ENCODE measurements around the gene SHCBP1. TPM values are rescaled to one million over a fixed set of nuclear protein-coding genes. Genes with fewer than 3 reads are reported as not detected.

The SHCBP1 gene
- total RNA-seq, 1 experiment from 2014 or later = 67.0 TPM

- no peak for DNase-seq (ENCODE audit: low read depth)
These were observed 7.2 kb downstream of the SHCBP1 start for GRCh38 chr16:46614006-46614405.

GRCh38 chr16:46613352-46613751 is 7.8 kb downstream of the SHCBP1 start:
- DNase-seq (ENCODE audit: low read depth) = no peak

- no peak for DNase-seq (ENCODE audit: low read depth)
These were observed 9.1 kb downstream of the SHCBP1 start for GRCh38 chr16:46612121-46612520.

DNA sequence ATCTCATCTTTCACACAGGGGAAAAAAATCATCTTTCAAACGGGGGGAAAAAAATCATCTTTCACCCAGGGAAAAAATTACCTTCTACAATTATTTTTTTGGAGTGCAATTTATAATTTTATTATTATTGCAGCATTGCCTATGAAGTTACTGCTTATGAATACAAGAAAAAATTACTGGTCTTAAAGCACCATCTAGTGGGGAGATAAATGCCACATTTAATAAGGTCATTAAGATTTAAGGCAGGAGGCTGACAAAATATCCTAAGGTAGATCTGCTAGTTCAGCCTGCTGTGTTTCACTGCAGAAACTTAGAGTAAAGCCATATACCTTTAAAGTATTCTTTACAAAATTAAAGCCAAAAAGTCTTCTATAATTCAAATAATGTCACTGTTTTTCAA is 13.7 kb downstream of the SHCBP1 start:
- DNase-seq (ENCODE audit: low read depth) = peak; percentile 61

DNA sequence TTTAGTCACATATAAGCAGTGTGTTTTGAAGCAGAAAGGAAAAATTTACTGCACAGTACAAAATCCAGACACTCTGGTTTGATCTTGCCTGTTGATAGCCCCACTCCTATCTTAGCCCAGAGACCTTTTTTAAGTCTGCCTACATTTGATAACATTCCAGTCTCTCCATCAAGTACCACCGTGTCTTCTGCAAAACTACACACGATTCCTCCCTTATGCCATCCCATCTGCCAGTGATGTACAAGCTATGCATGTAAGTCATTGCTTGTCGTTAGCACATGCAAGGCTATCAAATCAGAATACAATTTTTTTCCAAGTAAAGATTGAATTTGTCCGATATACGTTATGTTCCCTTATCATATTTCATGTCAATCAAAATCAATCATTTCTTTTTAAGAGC is 14.9 kb downstream of the SHCBP1 start:
- no peak for DNase-seq (ENCODE audit: low read depth)

GRCh38 chr16:46591257-46591656 is 29.9 kb downstream of the SHCBP1 start:
- no peak for DNase-seq (ENCODE audit: low read depth)

DNA sequence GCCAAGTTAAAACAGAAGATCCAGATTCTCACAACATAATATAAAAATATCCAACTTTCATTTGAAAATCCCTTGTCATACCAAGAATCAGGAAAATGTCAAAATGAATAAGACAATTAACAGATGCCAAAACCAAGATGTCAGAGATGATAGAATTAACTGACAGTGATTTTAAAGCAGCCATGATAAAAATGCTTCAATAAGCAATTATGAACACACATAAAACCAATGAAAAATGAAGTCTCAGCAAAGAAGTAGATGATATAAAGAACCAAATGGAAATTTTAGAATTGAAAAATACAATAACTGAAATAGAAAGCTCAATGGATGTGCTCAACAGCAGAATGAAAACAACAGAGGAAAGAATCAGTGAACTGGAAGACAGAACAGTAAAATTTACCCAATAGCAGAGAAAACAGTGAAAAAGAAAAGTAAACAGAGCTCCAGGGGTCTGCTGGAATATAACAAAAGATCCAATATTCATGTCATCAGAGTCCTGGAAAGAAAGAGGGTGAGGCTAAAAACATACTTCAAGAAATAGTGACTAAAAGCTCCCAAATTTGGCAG is 35.1 kb downstream of the SHCBP1 start:
- no peak for DNase-seq (ENCODE audit: low read depth)

GRCh38 chr16:46583036-46583435 is 38.1 kb downstream of the SHCBP1 start:
- no peak for DNase-seq (ENCODE audit: low read depth)

DNA sequence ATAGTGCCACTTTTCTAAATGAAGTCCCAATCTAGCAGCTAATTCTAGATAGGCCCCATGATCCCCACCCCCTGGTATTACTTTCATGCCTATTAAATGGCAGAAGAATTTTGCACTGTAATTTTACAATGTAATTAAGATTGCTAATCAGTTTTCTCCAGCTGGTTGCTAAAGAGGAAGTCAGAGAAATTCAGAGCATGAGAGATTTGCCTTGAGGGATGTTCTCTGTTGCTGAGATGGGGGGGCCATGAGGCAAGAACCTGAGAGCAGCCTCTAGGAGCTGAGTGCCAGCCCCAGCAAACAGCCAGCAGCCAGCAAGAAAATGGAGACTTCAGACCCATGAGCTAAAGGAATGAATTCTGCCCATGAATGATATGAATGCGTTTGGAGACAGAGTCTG is 38.9 kb downstream of the SHCBP1 start:
- no peak for DNase-seq (ENCODE audit: low read depth)

GRCh38 chr16:46577988-46578579 is 43.1 kb downstream of the SHCBP1 start:
- no peak for DNase-seq (ENCODE audit: low read depth)

DNA sequence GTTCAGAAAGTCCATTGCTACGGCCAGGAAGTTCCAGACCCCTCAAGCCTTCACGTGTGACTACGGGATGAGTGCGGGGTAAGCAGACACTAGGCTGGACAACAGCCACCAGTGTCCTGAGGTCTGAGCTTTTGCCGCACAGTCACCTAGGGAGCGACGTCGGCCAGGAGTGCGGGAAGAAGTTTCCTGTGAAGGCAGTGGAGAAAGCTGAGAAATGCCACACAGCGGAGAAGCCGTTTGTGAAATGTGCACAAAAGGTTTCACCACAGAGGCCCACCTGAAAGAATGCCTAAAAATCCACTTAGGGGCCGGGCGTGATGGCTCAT is 47.4 kb downstream of the SHCBP1 start:
- DNase-seq (ENCODE audit: low read depth) = no peak

GRCh38 chr16:46573008-46573833 is 48.0 kb downstream of the SHCBP1 start:
- peak; percentile 44 for DNase-seq (ENCODE audit: low read depth)

GRCh38 chr16:46569231-46569735 is 51.9 kb downstream of the SHCBP1 start:
- DNase-seq (ENCODE audit: low read depth) = no peak

DNA sequence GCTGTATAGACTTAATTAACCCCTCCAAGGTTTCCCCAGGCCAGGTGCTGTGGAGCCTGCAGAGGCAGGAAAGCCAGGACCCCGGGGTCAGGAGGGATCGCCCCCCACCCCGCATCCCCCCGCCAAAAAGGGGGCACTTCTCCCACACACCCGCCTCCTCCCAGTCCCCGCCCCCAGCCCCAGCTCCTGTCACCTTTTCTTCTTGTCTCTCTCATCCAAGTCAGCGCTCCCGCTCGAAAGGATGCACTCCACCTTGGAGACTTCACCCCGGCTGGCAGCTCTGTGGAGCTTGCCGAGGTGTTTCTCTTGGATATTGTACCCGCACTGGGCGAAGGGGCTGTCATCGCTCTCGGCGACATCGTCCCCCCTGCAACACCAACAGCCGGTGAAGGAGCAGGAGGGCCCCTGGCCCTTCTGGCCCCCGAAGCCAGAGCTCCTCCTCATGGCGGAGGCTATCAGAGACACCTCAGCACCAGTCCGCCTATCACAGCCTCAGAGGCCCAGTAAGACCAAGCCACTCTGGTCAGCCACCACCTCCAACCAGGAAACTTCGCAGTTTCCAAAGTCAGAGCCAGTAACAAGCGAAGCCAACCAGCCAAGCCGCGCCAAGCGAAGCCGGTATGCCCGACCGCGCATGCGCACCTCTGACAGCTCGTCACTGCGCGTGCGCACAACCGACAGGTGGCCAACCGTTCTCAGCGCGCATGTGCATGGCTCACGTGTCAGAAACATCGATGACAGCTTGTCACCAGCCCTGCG is 52.5 kb downstream of the SHCBP1 start:
- no peak for DNase-seq (ENCODE audit: low read depth)

DNA sequence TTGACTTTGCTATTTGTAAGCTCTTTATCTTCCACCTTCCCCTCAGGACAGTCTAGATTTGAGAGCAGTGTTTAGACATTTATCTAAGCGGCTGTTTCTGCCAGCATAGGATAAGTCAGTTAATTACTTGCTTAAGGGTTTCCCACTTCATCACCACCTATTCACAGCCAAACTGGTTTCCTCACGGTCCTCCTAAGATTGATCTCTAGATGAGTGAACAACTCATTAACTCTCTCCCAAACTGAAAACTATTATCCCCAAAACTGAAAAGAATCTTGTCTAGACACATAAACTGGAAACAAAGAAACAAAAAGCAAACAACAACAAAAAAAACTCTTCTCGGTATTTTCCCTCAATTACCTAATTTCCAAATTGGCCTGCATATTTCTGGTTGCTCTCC is 58.2 kb downstream of the SHCBP1 start:
- no peak for DNase-seq (ENCODE audit: low read depth)

DNA sequence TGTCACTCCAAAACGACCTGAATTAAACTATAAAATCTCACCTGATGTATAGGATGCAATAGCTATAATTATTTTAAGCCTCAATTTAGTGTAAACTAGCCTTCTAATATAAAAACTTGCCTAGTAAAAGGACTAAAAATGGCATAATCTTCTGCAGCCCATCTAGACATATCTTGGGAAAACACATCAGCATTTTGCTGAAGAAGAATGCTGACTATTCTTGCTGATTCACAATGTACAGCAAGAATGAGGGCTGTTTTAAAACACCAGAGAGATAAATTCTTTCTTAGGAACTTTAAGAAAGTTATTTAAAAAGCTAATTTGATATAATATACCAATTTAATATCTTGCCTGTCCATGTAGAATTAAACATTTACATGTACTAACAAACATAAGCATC is 63.2 kb downstream of the SHCBP1 start:
- no peak for DNase-seq (ENCODE audit: low read depth)

- peak; percentile 53 for DNase-seq (ENCODE audit: low read depth)
These were observed 65.2 kb downstream of the SHCBP1 start for GRCh38 chr16:46555951-46556350.

DNA sequence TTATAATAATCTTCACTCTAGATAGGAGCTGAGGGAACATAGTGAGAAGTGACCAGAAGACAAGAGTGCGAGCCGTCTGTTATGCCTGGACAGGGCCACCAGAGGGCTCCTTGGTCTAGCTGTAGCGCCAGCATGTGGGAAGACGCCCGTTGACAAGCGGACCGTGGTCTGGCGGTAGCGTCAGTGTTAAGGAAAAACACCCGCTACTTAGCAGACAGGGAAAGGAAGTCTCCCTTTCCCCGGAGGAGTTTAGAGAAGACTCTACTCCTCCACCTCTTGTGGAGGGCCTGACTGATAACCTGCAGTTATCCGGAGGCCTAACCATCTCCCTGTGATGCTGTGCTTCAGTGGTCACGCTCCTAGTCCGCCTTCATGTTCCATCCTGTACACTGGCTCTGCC is 66.7 kb downstream of the SHCBP1 start:
- peak; percentile 69 for DNase-seq (ENCODE audit: low read depth)

DNA sequence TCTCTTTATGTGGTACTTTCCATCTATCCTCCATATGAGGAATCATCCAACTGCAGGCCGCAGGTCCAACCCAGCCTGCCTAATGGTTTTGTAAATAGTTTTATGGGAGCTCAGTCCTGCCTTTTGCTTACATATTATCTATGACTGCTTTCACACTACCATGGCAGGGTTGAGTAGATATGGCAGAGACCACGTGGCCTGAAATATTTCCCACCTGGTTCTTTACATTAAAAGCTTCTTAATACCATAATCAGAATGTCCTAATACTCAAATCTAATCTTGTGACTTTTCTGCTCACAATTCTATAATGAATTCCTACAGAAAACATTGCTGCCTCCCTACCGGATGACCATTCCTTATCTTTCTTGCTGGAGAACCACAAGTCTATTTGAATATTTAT is 71.7 kb downstream of the SHCBP1 start:
- no peak for DNase-seq (ENCODE audit: low read depth)

Measured in LHCN-M2 (cell line).